Measurements from ENCODE around the gene ARMC5.

Gene ARMC5

DNA sequence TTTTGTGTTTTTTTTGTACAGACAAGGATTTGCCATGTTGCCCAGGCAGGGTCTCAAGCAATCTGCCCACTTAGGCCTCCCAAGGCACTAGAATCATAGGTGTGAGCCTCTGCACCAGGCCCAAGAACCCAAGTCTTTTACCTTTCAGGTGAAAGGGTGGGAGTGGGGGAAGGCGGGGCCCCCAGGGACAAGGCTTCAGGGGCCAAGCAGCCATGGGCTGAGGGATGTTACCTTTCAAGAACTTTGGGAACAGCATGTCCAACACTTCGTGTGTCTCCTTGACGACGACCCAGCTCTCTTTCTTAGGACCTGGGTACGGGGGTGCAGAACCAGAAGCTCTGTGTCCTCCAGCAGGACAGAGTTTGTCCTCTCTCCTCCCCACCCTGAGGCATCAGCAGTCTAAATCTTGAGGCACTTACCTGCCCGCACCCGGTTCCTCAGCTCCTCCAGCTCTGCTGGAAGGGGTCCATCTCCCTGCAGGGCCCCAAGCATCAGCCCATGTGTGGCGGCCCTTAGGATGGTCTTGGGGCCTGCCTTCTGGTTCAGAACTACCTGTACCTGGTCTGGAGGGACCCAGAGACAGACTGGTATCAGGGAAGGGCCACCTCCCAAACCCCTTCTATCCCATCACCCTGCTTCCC, 32.6 kb downstream of the ARMC5 start:
- ChIA-PET CTCF (no interaction called here), POLR2A (interaction anchor here (1.0 kb wide), 1 partner anchor 16 kb away, joined by 5 read pairs; the partner anchor contains the start of gene RUSF1)
- TF ChIP-seq CTCF (IDR thresholded peaks at IDR 0.05; ENCODE audit: control extremely low read depth, extremely low read depth, low read depth, missing control alignments), result no peak
- no peak for DNase-seq (ENCODE audit: extremely low spot score)

DNA sequence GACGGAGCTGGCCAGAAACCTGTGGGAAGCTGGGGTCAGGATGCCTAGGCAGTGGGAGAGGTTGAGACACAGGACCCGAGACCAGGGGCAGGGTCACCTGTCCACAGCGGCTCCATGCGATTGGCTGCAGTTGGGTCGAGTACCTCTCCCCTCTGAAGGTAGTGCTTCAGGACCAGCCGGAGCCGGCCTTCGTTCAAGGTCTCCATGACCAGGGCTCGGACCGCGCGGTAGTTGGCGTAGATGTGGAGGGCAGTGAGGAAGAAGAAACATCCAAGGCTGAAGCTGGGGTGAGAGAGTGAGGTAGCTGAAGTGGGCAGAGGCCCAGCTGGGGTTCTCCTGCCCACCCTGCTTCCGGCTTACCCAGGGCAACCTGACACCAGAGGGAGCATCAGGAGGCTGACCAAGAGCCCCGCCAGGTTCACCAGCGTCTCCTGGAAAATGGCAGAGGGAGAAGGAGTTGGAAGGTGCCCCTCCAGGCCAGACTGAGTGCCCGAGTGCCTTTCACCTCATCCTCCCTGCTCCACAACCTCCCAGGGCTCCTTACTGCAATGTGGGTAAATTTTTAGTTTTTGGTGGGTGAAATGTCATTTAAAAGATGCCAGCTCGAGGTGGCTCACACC, 34.3 kb downstream of the ARMC5 start:
- DNase-seq (ENCODE audit: extremely low spot score), result no peak
- TF ChIP-seq CTCF (IDR thresholded peaks at IDR 0.05; ENCODE audit: control extremely low read depth, extremely low read depth, low read depth, missing control alignments), result no peak
- POLR2A ChIA-PET, result no interaction called here
- CTCF ChIA-PET, result interaction anchor here (1.4 kb wide), 1 partner anchor 33 kb away, joined by 4 read pairs; no protein-coding TSS in a partner anchor

DNA sequence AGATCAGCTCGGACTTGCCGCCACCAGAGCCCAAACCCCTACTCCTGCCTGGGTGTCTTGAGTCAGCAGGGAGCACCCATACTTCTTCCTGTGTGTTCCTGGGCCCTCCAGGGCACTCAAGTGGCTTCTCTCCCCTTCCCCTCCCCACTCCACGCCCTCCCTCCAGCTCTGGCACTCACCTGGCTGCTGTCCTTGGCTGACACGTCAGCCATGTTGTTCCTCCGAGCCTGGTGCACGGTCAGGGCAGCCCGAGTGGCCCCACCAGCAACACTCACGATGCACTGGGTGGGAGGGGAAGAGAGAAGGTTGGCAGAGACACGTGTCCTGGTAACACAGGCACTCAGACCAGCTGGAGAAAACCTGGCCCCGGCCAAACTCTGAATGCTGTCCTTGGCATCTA, 37.4 kb downstream of the ARMC5 start:
- CTCF ChIA-PET, result interaction anchor here (0.9 to 1.9 kb wide), 2 partner anchors 10 to 36 kb away, joined by 3 to 5 read pairs; no protein-coding TSS in a partner anchor
- TF ChIP-seq CTCF (IDR thresholded peaks at IDR 0.05; ENCODE audit: control extremely low read depth, extremely low read depth, low read depth, missing control alignments), result no peak
- DNase-seq (ENCODE audit: extremely low spot score), result no peak
- POLR2A ChIA-PET, result no interaction called here

GRCh38 chr16:31498493-31498892, 39.2 kb downstream of the ARMC5 start:
- CTCF ChIA-PET, result interaction anchor here (0.9 to 3.4 kb wide), 5 partner anchors 9 to 38 kb away, joined by 3 to 9 read pairs (median 3); partner anchors contain the start of genes RUSF1 and SLC5A2
- no peak for TF ChIP-seq CTCF (IDR thresholded peaks at IDR 0.05; ENCODE audit: control extremely low read depth, extremely low read depth, low read depth, missing control alignments)
- POLR2A ChIA-PET, result no interaction called here
- DNase-seq (ENCODE audit: extremely low spot score), result no peak

DNA sequence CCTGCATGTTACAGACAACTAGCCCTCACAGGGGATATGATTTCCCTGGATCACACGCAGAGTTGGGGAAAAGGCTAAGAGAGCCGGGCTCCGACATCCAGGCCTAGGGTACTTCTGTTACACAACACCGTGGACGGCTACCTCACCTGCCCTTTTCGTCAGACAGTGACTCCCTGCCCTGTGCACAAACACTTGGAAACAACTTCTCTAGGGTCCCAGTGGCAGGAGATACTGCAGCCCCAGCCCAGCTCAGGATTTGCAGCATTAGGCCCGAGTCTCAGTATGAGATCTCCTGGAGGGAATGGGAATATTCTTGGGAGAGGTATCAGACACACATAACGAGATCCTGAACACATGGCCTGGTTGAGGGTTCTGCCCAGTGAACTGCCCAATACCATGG, 40.6 kb downstream of the ARMC5 start:
- DNase-seq (ENCODE audit: extremely low spot score), result no peak
- no peak for TF ChIP-seq CTCF (IDR thresholded peaks at IDR 0.05; ENCODE audit: control extremely low read depth, extremely low read depth, low read depth, missing control alignments)
- ChIA-PET POLR2A (no interaction called here), CTCF (interaction anchor here (1.4 to 3.4 kb wide), 3 partner anchors 8 to 40 kb away, joined by 4 to 9 read pairs (median 8); partner anchors contain the start of genes ARMC5 and RUSF1)

- TF ChIP-seq CTCF (IDR thresholded peaks at IDR 0.05; ENCODE audit: control extremely low read depth, extremely low read depth, low read depth, missing control alignments), result no peak
- DNase-seq (ENCODE audit: extremely low spot score), result no peak
- POLR2A ChIA-PET, result no interaction called here
- CTCF ChIA-PET, result interaction anchor here (0.9 to 3.4 kb wide), 3 partner anchors 13 to 367 kb away, joined by 3 to 9 read pairs (median 8); partner anchors contain the start of gene ARMC5
Observed at GRCh38 chr16:31501226-31501965, 42.1 kb downstream of the ARMC5 start.
